Bronchial epithelial cell (primary cell): Measurements from ENCODE around the gene THSD4. TPM values are rescaled to one million over a fixed set of nuclear protein-coding genes. Genes with fewer than 3 reads are reported as not detected.
"Not testable (repeated sequence)": the region's sequence is repeated elsewhere in the genome, so short reads cannot be mapped to it uniquely, and the experiment has no call there.

Experiments used
- DNase-seq: peaks from one replicate; pipeline ENCODE4 v3.0.0-alpha.2; 2010; ENCODE audit warnings: low read depth
- FAIRE-seq: peaks from 2 replicates; lab custom pipeline; 2011; peaks lifted over from hg19 to GRCh38; lab: Jason Lieb, UNC
- H3K27me3 ChIP-seq: 2 replicates; pipeline ENCODE4 v1.5.1; 2011; ENCODE audit warnings: low read length; ENCODE audit not compliant: control insufficient read depth, insufficient read depth
- H3K36me3 ChIP-seq: 2 replicates; pipeline ENCODE4 v1.5.1; 2011; ENCODE audit warnings: low read length; ENCODE audit not compliant: control insufficient read depth, insufficient read depth
- H3K4me3 ChIP-seq: 2 replicates; pipeline ENCODE4 v1.5.1; 2011; ENCODE audit warnings: mild to moderate bottlenecking, low read depth, low read length, control low read depth
- CTCF ChIP-seq: IDR thresholded peaks from 2 replicates; pipeline ENCODE4 v1.5.1; 2011; ENCODE audit warnings: mild to moderate bottlenecking, moderate library complexity, low read length, control low read depth, inconsistent platforms; ENCODE audit not compliant: insufficient read depth, severe bottlenecking
- total RNA-seq: library from RNA; depleted of rRNA; stranded (reverse); fragments of >200 nt; gene quantifications from 2 replicates; pipeline ENCODE4 v1.2.1, GENCODE V29; 2014

The THSD4 gene
- total RNA-seq, 1 donor from 2014 or later, result 14.5 TPM

GRCh38 chr15:71168166-71168834 lies 53.0 kb downstream of the THSD4 start:
- FAIRE-seq, result no peak
- no peak for DNase-seq
- H3K36me3 ChIP-seq, result no peaks in the 10 kb centered on the region
- no peaks in the 10 kb centered on the region for H3K27me3 ChIP-seq
- no peak overlapping the region for H3K4me3 ChIP-seq
- no peak for TF ChIP-seq CTCF

GRCh38 chr15:71170163-71170562 lies 54.9 kb downstream of the THSD4 start:
- Histone ChIP-seq H3K27me3 (no peaks in the 10 kb centered on the region), H3K36me3 (no peaks in the 10 kb centered on the region), H3K4me3 (no peak overlapping the region)
- FAIRE-seq (no peak), DNase-seq (no peak)
- no peak for TF ChIP-seq CTCF

GRCh38 chr15:71171195-71171594 lies 55.9 kb downstream of the THSD4 start:
- DNase-seq, result no peak
- no peak for FAIRE-seq
- Histone ChIP-seq H3K27me3 (no peaks in the 10 kb centered on the region), H3K36me3 (no peaks in the 10 kb centered on the region), H3K4me3 (no peak overlapping the region)
- no peak for TF ChIP-seq CTCF

GRCh38 chr15:71174360-71174759 lies 59.1 kb downstream of the THSD4 start:
- FAIRE-seq, H3K27me3 ChIP-seq, DNase-seq, H3K36me3 ChIP-seq, H3K4me3 ChIP-seq: not testable (repeated sequence)

- H3K36me3 ChIP-seq, result no peaks in the 10 kb centered on the region
- no peak overlapping the region for H3K4me3 ChIP-seq
- peak; percentile 23 for FAIRE-seq
- no peaks in the 10 kb centered on the region for H3K27me3 ChIP-seq
- no peak for TF ChIP-seq CTCF
- DNase-seq, result no peak
Observed at GRCh38 chr15:71180986-71181853, 65.9 kb downstream of the THSD4 start.

- TF ChIP-seq CTCF, result no peak
- no peak for FAIRE-seq
- H3K4me3 ChIP-seq, result no peak overlapping the region
- peaks cover 3% of the 10 kb centered on the region for H3K36me3 ChIP-seq
- H3K27me3 ChIP-seq, result no peaks in the 10 kb centered on the region
- DNase-seq, result no peak
Observed at GRCh38 chr15:71182522-71182921, 67.3 kb downstream of the THSD4 start.
